Body of pancreas (tissue), 4 donors: ENCODE data around the gene RTN4IP1. TPM values are rescaled to one million over a fixed set of nuclear protein-coding genes. Genes with fewer than 3 reads are reported as not detected.
"Not testable (repeated sequence)": the region's sequence is repeated elsewhere in the genome, so short reads cannot be mapped to it uniquely, and the experiment has no call there.

Experiments used
- ATAC-seq: fragments of 150-250 bp; one replicate; pipeline ENCODE4 v1.9.1; 2016
- DNase-seq, 4 donors: peaks; one replicate each; pipeline ENCODE4 v3.0.0-alpha.2; 2019
- H3K27ac ChIP-seq, 4 donors: fragments of 200-600 bp; sonication (generic); 1 replicate in 3 of 4; 2 replicates in 1 of 4; pipeline versions ENCODE4 v1.5.1 to v1.6.1; 2016 to 2019; ENCODE audit warnings: mild to moderate bottlenecking in 1 of 4, mixed read lengths in 1 of 4, moderate library complexity in 1 of 4
- H3K27me3 ChIP-seq, 2 donors: fragments of 200-600 bp; sonication (generic); one replicate each; pipeline ENCODE4 v1.6.0; 2016; ENCODE audit warnings: mild to moderate bottlenecking in 1 of 2
- H3K36me3 ChIP-seq, 2 donors: fragments of 200-600 bp; sonication (generic); replicated peaks in 1 of 2; 2 replicates each; pipeline ENCODE4 v1.5.1; 2016; ENCODE audit warnings: low read depth in 2 of 2; ENCODE audit not compliant: insufficient read depth in 1 of 2
- H3K4me1 ChIP-seq: fragments of 200-600 bp; sonication (generic); one replicate; pipeline ENCODE4 v1.6.0; 2016
- H3K4me3 ChIP-seq, 2 donors: fragments of 200-600 bp; sonication (generic); 1 replicate in 1 of 2; 2 replicates in 1 of 2; pipeline ENCODE4 v1.5.1; 2016 to 2019
- H3K9me3 ChIP-seq, 3 donors: fragments of 200-600 bp; sonication (generic); 1 replicate in 2 of 3; 2 replicates in 1 of 3; pipeline ENCODE4 v1.5.1; 2016
- POLR2A ChIP-seq, 3 donors: fragments of 450-650 bp; IDR thresholded peaks; one replicate each; pipeline ENCODE4 v1.6.1; 2016; ENCODE audit warnings: antibody characterized with exemption in 3 of 3, mild to moderate bottlenecking in 2 of 3
- WGBS, 2 donors: methylation state at CpG; one replicate each; pipeline ENCODE4 v1.1.5; 2017; 5-methylcytosine and 5-hydroxymethylcytosine counted together
- intact Hi-C: fragments of 100-400 bp; cut with DNase I; formaldehyde crosslinking; loops from one replicate; pipeline ENCODE4 v1.15.1; 2023
- total RNA-seq, 2 donors: library from RNA; depleted of rRNA; stranded (reverse); fragments of >200 nt; gene quantifications; one replicate each; pipeline ENCODE4 v1.1.0, GENCODE V29; 2016
- TF ChIP-seq, protein P1 (sequence below), 7 experiments: fragments of 450-650 bp in 4 of 7; fragments of 200-600 bp in 3 of 7; sonication (generic) in 3 of 7; IDR thresholded peaks; one replicate each; pipeline ENCODE4 v1.5.1; 2016 to 2019; ENCODE audit warnings: antibody characterized with exemption in 7 of 7

RTN4IP1 gene
- total RNA-seq, 2 donors from 2014 or later = 3.6 to 4.0 TPM

DNA sequence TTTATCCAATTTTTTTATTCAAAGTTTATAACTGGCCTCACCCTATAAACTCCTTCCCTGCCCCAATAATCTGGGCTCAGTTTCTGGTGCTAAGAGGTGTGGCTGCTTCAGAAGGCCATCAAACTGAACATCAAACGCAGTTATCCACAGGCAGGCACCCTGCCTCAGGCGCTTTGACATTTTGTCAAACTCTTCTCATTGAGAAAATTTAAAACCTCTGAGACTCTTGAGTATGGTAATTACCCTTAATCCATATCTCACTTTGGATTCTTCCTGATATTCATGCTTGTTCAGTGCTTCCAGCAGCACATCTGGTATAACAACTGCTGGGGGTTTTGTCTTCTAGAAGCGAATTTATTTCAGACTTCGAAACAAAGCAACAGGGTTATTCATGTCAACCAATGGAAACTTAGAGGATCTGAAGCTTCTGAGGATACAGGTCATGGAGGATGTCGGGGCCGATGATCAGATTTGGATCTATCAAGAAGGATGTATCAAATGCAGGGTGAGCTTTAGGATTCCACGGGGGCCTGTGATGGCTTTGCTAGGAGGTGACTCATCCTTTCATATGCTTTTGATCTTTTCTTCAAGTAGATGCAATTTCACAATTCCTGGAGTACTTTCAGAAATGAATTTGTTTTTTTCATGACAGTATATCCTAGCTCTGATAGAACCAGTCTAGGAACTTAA, 68.2 kb downstream of the RTN4IP1 start:
- no peaks in the 10 kb centered on the region for H3K36me3 ChIP-seq
- H3K9me3 ChIP-seq = no peaks in the 10 kb centered on the region
- no peaks in the 10 kb centered on the region for H3K4me1 ChIP-seq
- WGBS, 2 donors = 75 to 89% methylated on average over 7 of the region's 7 CpGs
- no peaks in the 10 kb centered on the region for H3K27me3 ChIP-seq
- DNase-seq (no peak), ATAC-seq (no peak)
- intact Hi-C loops = loop anchor here (5.0 kb wide), 1 partner anchor 219 kb away; no protein-coding TSS in a partner anchor
- TF ChIP-seq, protein P1, sequence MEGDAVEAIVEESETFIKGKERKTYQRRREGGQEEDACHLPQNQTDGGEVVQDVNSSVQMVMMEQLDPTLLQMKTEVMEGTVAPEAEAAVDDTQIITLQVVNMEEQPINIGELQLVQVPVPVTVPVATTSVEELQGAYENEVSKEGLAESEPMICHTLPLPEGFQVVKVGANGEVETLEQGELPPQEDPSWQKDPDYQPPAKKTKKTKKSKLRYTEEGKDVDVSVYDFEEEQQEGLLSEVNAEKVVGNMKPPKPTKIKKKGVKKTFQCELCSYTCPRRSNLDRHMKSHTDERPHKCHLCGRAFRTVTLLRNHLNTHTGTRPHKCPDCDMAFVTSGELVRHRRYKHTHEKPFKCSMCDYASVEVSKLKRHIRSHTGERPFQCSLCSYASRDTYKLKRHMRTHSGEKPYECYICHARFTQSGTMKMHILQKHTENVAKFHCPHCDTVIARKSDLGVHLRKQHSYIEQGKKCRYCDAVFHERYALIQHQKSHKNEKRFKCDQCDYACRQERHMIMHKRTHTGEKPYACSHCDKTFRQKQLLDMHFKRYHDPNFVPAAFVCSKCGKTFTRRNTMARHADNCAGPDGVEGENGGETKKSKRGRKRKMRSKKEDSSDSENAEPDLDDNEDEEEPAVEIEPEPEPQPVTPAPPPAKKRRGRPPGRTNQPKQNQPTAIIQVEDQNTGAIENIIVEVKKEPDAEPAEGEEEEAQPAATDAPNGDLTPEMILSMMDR (IDR thresholded peaks at IDR 0.05) = no peak
- no peak for TF ChIP-seq POLR2A (IDR thresholded peaks at IDR 0.05)
- no peak overlapping the region for H3K27ac ChIP-seq
- no peak overlapping the region for H3K4me3 ChIP-seq

GRCh38 chr6:106559659-106560058, 69.6 kb downstream of the RTN4IP1 start:
- H3K36me3 ChIP-seq, H3K9me3 ChIP-seq, H3K4me3 ChIP-seq, H3K4me1 ChIP-seq, H3K27ac ChIP-seq, DNase-seq, H3K27me3 ChIP-seq, ATAC-seq: not testable (repeated sequence)
- intact Hi-C loops = loop anchor here (5.0 kb wide), 2 partner anchors 112 to 217 kb away; no protein-coding TSS in a partner anchor
- 90 to 92% methylated on average over 5 of the region's 5 CpGs for WGBS, 2 donors

- TF ChIP-seq POLR2A (IDR thresholded peaks at IDR 0.05) = no peak
- TF ChIP-seq, protein P1 (IDR thresholded peaks at IDR 0.05) = no peak
- intact Hi-C loops = loop anchor here (5.0 kb wide), 1 partner anchor 111 kb away; no protein-coding TSS in a partner anchor
- ATAC-seq (no peak), DNase-seq (no peak)
- Histone ChIP-seq H3K27ac (no peak overlapping the region), H3K9me3 (no peaks in the 10 kb centered on the region), H3K4me3 (no peak overlapping the region), H3K36me3 (no peaks in the 10 kb centered on the region), H3K27me3 (no peaks in the 10 kb centered on the region), H3K4me1 (no peaks in the 10 kb centered on the region)
- WGBS, 2 donors = 82 to 85% methylated on average over 4 of the region's 4 CpGs
These were observed 70.9 kb downstream of the RTN4IP1 start for GRCh38 chr6:106558364-106558763.

- intact Hi-C loops = loop anchor here (5.0 kb wide), 1 partner anchor 111 kb away; no protein-coding TSS in a partner anchor
- 49% methylated on average over 2 of the region's 2 CpGs for WGBS, 2 donors
- no peak overlapping the region for H3K4me3 ChIP-seq
These were observed 71.5 kb downstream of the RTN4IP1 start for GRCh38 chr6:106557837-106558236.

DNA sequence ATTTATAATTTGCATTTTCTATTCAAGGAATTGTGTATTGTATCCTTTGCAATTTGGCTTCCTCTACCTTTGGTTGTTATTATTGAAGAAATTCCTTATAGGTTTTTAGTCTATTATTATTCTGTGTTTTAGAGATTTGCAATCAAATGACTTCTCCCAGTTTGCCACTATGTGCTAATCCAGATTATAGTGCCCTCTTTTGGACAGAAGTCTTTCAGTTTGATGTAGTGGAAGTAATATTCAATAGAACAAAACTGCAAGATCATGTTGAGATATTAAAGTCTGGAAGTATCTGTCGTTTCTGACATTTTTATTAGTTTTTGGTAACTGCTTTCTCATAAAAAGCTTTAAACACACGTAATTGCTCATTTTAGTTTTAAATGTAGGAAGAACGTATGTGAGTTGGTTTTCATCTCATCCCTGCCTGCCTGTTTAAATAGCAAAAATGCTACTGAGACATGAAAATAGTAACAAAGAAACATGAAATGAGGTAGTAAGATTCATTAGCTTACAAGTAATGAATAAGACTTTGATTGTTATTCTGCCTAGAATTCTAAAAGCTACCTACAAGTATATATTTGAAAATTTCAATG, 72.8 kb downstream of the RTN4IP1 start:
- TF ChIP-seq, protein P1 (IDR thresholded peaks at IDR 0.05) = peak in 6 of 7 experiments; percentile 14 to 49 (median 36)
- TF ChIP-seq POLR2A (IDR thresholded peaks at IDR 0.05) = no peak
- Histone ChIP-seq H3K36me3 (no peaks in the 10 kb centered on the region), H3K27ac (no peak overlapping the region), H3K4me1 (no peaks in the 10 kb centered on the region), H3K9me3 (no peaks in the 10 kb centered on the region), H3K27me3 (no peaks in the 10 kb centered on the region), H3K4me3 (no peak overlapping the region)
- DNase-seq (no peak), ATAC-seq (no peak)
- intact Hi-C loops = loop anchor here (5.0 kb wide), 1 partner anchor 109 kb away; no protein-coding TSS in a partner anchor
- 30 to 34% methylated on average over 3 of the region's 3 CpGs for WGBS, 2 donors

More at GRCh38 chr6:106557837-106558236, 71.5 kb downstream of the RTN4IP1 start:
- H3K27me3 ChIP-seq = no peaks in the 10 kb centered on the region
- no peak for TF ChIP-seq POLR2A (IDR thresholded peaks at IDR 0.05)
- TF ChIP-seq, protein P1 (IDR thresholded peaks at IDR 0.05) = no peak
- H3K36me3 ChIP-seq = no peaks in the 10 kb centered on the region
- no peaks in the 10 kb centered on the region for H3K4me1 ChIP-seq
- DNase-seq (no peak), ATAC-seq (no peak)
- H3K9me3 ChIP-seq = no peaks in the 10 kb centered on the region
- no peak overlapping the region for H3K27ac ChIP-seq
